GM06990 (cell line): ENCODE results near the gene DNAJB5.
A peak's percentile ranks its signal among the peaks of the same experiment; 100 is the strongest.

Experiments
- DNase-seq: peaks from one replicate; pipeline ENCODE4 v3.0.0-alpha.2; 2011; ENCODE audit not compliant: insufficient read length; ENCODE audit errors: extremely low read depth
- H3K27me3 ChIP-seq: replicated peaks from 2 replicates; pipeline ENCODE4 v1.6.0; 2011; ENCODE audit warnings: low read length; ENCODE audit not compliant: control insufficient read depth, insufficient read depth
- H3K36me3 ChIP-seq: 2 replicates; pipeline ENCODE4 v1.5.1; 2011; ENCODE audit warnings: low read length; ENCODE audit not compliant: control insufficient read depth, insufficient read depth
- H3K4me3 ChIP-seq: replicated peaks from 2 replicates; pipeline ENCODE4 v1.5.1; 2011; ENCODE audit warnings: low read depth, mild to moderate bottlenecking, control low read depth, low read length
- CTCF ChIP-seq: IDR thresholded peaks from 2 replicates; pipeline ENCODE4 v1.5.1; 2011; ENCODE audit warnings: low read length, control low read depth, mild to moderate bottlenecking, inconsistent platforms; ENCODE audit not compliant: insufficient read depth, poor library complexity, severe bottlenecking

Gene DNAJB5

GRCh38 chr9:34986540-34987047, 3.0 kb upstream of the DNAJB5 start:
- peak; percentile 54 for DNase-seq
- no peaks in the 10 kb centered on the region for H3K27me3 ChIP-seq
- no peaks in the 10 kb centered on the region for H3K36me3 ChIP-seq
- H3K4me3 ChIP-seq = no peak overlapping the region
- TF ChIP-seq CTCF = no peak

- no peak for DNase-seq
- Histone ChIP-seq H3K4me3 (no peak overlapping the region), H3K27me3 (no peaks in the 10 kb centered on the region), H3K36me3 (no peaks in the 10 kb centered on the region)
- TF ChIP-seq CTCF = no peak
These were observed 2.2 kb upstream of the DNAJB5 start for GRCh38 chr9:34987160-34987901.

GRCh38 chr9:34988218-34989002, 1.1 kb upstream of the DNAJB5 start:
- H3K27me3 ChIP-seq = no peaks in the 10 kb centered on the region
- DNase-seq = peak; percentile 41
- H3K4me3 ChIP-seq = peak overlapping the region; percentile 68
- TF ChIP-seq CTCF = no peak
- H3K36me3 ChIP-seq = no peaks in the 10 kb centered on the region

- Histone ChIP-seq H3K36me3 (no peaks in the 10 kb centered on the region), H3K4me3 (peak overlapping the region; percentile 83), H3K27me3 (no peaks in the 10 kb centered on the region)
- DNase-seq = peak; percentile 59
- no peak for TF ChIP-seq CTCF
These were observed 546 bp downstream of the DNAJB5 start for GRCh38 chr9:34989946-34990635.

- DNase-seq = no peak
- Histone ChIP-seq H3K27me3 (no peaks in the 10 kb centered on the region), H3K36me3 (no peaks in the 10 kb centered on the region; the same call in 1 of the 2 replicates), H3K4me3 (peak overlapping the region; percentile 83)
- no peak for TF ChIP-seq CTCF
These were observed 1.5 kb downstream of the DNAJB5 start for GRCh38 chr9:34990908-34991606.
